IPS-NIHi11 (cell line): ENCODE results near the gene PROP1.
"Not testable (repeated sequence)": the region's sequence is repeated elsewhere in the genome, so short reads cannot be mapped to it uniquely, and the experiment has no call there.

ENCODE experiments used
- DNase-seq: peaks from one replicate; pipeline ENCODE4 v3.0.0; 2012; ENCODE audit warnings: mixed read lengths, low spot score

The PROP1 gene

GRCh38 chr5:177995691-177996595 lies at the start of gene PROP1:
PROP1 (minus strand) TSS chr5:177996242; CDS start chr5:177995933, 309 bp downstream.
- DNase-seq: peak; percentile 61

GRCh38 chr5:178019379-178020030 lies 23.5 kb upstream of the PROP1 start:
- not testable (repeated sequence) for DNase-seq

- DNase-seq: not testable (repeated sequence)
Measured at GRCh38 chr5:178012758-178013157, 16.7 kb upstream of the PROP1 start.

- DNase-seq: not testable (repeated sequence)
Measured at GRCh38 chr5:178011816-178012554, 15.9 kb upstream of the PROP1 start.

- not testable (repeated sequence) for DNase-seq
Measured at GRCh38 chr5:178007272-178007671, 11.2 kb upstream of the PROP1 start.

- not testable (repeated sequence) for DNase-seq
Measured at GRCh38 chr5:178006536-178007231, 10.6 kb upstream of the PROP1 start.

- DNase-seq: not testable (repeated sequence)
Measured at GRCh38 chr5:178006181-178006535, 10.1 kb upstream of the PROP1 start.

- peak; percentile 10 for DNase-seq
Measured at GRCh38 chr5:177997846-177998245, 1.8 kb upstream of the PROP1 start.

- DNase-seq: peak; percentile 1
Measured at GRCh38 chr5:177997319-177997670, 1.3 kb upstream of the PROP1 start.

- peak; percentile 5 for DNase-seq
Measured at GRCh38 chr5:177996660-177997318, 747 bp upstream of the PROP1 start.

GRCh38 chr5:177994561-177995190 lies 1.4 kb downstream of the PROP1 start:
- peak; percentile 5 for DNase-seq

- peak; percentile 3 for DNase-seq
Measured at GRCh38 chr5:177994063-177994462, 2.0 kb downstream of the PROP1 start.

- peak; percentile 4 for DNase-seq
Measured at GRCh38 chr5:177992466-177992865, 3.6 kb downstream of the PROP1 start.

- DNase-seq: no peak
Measured at GRCh38 chr5:177988989-177989625, 6.9 kb downstream of the PROP1 start.

- DNase-seq: peak; percentile 1
Measured at GRCh38 chr5:177987326-177987725, 8.7 kb downstream of the PROP1 start.

GRCh38 chr5:177985430-177986040 lies 10.5 kb downstream of the PROP1 start:
- peak; percentile 47 for DNase-seq

- DNase-seq: peak; percentile 52
Measured at GRCh38 chr5:177984584-177985206, 11.3 kb downstream of the PROP1 start.

GRCh38 chr5:177983763-177984583 lies 12.1 kb downstream of the PROP1 start:
- DNase-seq: peak; percentile 39

GRCh38 chr5:177982956-177983355 lies 13.1 kb downstream of the PROP1 start:
- DNase-seq: peak; percentile 13
